ENCODE results near the gene MANBA. TPM values are rescaled to one million over a fixed set of nuclear protein-coding genes. Genes with fewer than 3 reads are reported as not detected.

MANBA gene
- total RNA-seq, 4 donors from 2014 or later, result 11.9 to 20.8 (median 14.3) TPM

GRCh38 chr4:102794999-102795398, 34.2 kb upstream of the MANBA start:
- TF ChIP-seq POLR2A (IDR thresholded peaks at IDR 0.05), result no peak
- TF ChIP-seq, protein P1, sequence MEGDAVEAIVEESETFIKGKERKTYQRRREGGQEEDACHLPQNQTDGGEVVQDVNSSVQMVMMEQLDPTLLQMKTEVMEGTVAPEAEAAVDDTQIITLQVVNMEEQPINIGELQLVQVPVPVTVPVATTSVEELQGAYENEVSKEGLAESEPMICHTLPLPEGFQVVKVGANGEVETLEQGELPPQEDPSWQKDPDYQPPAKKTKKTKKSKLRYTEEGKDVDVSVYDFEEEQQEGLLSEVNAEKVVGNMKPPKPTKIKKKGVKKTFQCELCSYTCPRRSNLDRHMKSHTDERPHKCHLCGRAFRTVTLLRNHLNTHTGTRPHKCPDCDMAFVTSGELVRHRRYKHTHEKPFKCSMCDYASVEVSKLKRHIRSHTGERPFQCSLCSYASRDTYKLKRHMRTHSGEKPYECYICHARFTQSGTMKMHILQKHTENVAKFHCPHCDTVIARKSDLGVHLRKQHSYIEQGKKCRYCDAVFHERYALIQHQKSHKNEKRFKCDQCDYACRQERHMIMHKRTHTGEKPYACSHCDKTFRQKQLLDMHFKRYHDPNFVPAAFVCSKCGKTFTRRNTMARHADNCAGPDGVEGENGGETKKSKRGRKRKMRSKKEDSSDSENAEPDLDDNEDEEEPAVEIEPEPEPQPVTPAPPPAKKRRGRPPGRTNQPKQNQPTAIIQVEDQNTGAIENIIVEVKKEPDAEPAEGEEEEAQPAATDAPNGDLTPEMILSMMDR (IDR thresholded peaks at IDR 0.05), result no peak
- intact Hi-C loops (cut with DNase I; ENCODE audit: low total_unique reads), result no loop called here
- no peak overlapping the region for H3K4me3 ChIP-seq (ENCODE audit: low read depth, poor library complexity, severe bottlenecking)
- DNase-seq (ENCODE audit: low spot score in 2 of 2), result no peak
- WGBS, 2 donors, result 96% methylated on average over 2 of the region's 2 CpGs

DNA sequence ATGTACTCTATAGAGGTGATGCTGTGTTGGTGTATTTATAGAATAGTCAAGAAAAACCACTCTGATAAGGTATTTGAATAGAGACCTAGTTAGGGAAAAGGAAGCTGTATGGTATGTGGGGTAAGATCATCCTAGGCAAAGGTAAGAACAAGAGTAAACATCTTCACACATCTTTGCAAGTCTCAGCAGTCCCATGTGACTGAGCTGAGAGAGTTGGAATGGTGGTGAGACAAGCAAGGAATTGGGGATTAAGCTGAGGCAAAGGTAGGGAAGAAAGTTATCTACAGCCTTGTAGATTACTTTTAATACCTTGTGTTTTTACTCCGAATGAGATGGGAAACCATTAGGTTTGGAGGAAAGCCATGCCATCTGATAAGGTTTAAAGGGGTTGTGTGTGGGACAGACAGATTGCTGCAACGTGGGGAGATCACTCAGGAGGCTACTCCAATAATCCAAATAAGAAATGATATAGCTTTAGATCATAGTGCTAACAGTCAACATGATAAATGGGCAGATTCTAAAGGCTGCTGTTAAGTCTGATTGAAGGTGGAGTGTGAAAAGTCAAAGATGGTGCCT, 31.7 kb upstream of the MANBA start:
- intact Hi-C loops (cut with DNase I; ENCODE audit: low total_unique reads), result no loop called here
- DNase-seq (ENCODE audit: low spot score in 2 of 2), result no peak
- WGBS, 2 donors, result 84 to 89% methylated on average over 2 of the region's 2 CpGs
- H3K4me3 ChIP-seq (ENCODE audit: low read depth, poor library complexity, severe bottlenecking), result no peak overlapping the region
- TF ChIP-seq, protein P1 (IDR thresholded peaks at IDR 0.05), result no peak
- TF ChIP-seq POLR2A (IDR thresholded peaks at IDR 0.05), result no peak

DNA sequence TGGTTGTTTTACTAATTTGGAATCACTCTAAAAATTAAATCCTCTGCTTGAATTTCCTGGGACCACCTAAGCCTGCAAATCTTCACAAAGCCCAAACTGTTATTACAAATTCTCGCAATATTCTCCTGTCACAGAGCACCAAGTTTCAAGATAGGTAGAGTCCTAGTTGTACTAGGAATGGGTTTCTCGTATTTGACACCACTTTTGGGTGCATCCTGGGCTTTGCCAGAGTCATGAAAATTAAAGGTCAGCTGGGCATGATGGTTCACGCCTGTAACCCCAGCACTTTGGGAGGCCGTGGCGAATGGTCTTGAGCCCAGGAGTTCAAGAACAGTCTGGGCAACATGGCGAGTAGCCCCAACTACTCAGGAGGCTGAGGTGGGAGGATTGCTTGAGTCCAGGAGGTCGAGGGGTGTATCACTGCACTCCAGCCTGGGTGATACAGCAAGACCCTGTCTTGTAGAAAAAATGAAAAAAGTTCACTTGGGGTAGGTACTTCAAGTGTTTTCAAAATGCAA, 30.6 kb upstream of the MANBA start:
- WGBS, 2 donors, result 85 to 93% methylated on average over 7 of the region's 7 CpGs
- intact Hi-C loops (cut with DNase I; ENCODE audit: low total_unique reads), result no loop called here
- no peak for DNase-seq (ENCODE audit: low spot score in 2 of 2)
- TF ChIP-seq, protein P1 (IDR thresholded peaks at IDR 0.05), result no peak
- TF ChIP-seq POLR2A (IDR thresholded peaks at IDR 0.05), result no peak
- no peak overlapping the region for H3K4me3 ChIP-seq (ENCODE audit: low read depth, poor library complexity, severe bottlenecking)

GRCh38 chr4:102789317-102789717, 28.5 kb upstream of the MANBA start:
- TF ChIP-seq, protein P1 (IDR thresholded peaks at IDR 0.05), result no peak
- no peak for TF ChIP-seq POLR2A (IDR thresholded peaks at IDR 0.05)
- no peak for DNase-seq (ENCODE audit: low spot score in 2 of 2)
- H3K4me3 ChIP-seq (ENCODE audit: low read depth, poor library complexity, severe bottlenecking), result no peak overlapping the region
- WGBS, 2 donors, result 72 to 74% methylated on average over 3 of the region's 3 CpGs
- intact Hi-C loops (cut with DNase I; ENCODE audit: low total_unique reads), result no loop called here

GRCh38 chr4:102787944-102788343, 27.2 kb upstream of the MANBA start:
- 93 to 95% methylated on average over 3 of the region's 3 CpGs for WGBS, 2 donors
- DNase-seq (ENCODE audit: low spot score in 2 of 2), result no peak
- intact Hi-C loops (cut with DNase I; ENCODE audit: low total_unique reads), result no loop called here
- H3K4me3 ChIP-seq (ENCODE audit: low read depth, poor library complexity, severe bottlenecking), result no peak overlapping the region
- TF ChIP-seq, protein P1 (IDR thresholded peaks at IDR 0.05), result no peak
- no peak for TF ChIP-seq POLR2A (IDR thresholded peaks at IDR 0.05)
